PC-9 (cell line): ENCODE measurements around the gene GPR35.

ENCODE experiments used
- EZH2 ChIP-seq: fragments of 200-600 bp; sonication (generic); IDR thresholded peaks from 2 replicates; pipeline ENCODE4 v1.8.0; 2017; ENCODE audit warnings: antibody characterized with exemption, low read depth
- TF ChIP-seq, protein P1 (sequence below): fragments of 200-600 bp; sonication (generic); conservative IDR thresholded peaks from 2 replicates; pipeline ENCODE4 v1.6.1; 2017; ENCODE audit warnings: mixed run types, antibody characterized with exemption, mild to moderate bottlenecking, moderate library complexity

- TF ChIP-seq, protein P1, sequence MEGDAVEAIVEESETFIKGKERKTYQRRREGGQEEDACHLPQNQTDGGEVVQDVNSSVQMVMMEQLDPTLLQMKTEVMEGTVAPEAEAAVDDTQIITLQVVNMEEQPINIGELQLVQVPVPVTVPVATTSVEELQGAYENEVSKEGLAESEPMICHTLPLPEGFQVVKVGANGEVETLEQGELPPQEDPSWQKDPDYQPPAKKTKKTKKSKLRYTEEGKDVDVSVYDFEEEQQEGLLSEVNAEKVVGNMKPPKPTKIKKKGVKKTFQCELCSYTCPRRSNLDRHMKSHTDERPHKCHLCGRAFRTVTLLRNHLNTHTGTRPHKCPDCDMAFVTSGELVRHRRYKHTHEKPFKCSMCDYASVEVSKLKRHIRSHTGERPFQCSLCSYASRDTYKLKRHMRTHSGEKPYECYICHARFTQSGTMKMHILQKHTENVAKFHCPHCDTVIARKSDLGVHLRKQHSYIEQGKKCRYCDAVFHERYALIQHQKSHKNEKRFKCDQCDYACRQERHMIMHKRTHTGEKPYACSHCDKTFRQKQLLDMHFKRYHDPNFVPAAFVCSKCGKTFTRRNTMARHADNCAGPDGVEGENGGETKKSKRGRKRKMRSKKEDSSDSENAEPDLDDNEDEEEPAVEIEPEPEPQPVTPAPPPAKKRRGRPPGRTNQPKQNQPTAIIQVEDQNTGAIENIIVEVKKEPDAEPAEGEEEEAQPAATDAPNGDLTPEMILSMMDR, result peak; percentile 79
- TF ChIP-seq EZH2, result no peak
Measured at GRCh38 chr2:240604291-240604938, 20.9 kb upstream of the GPR35 start.
